ENCODE data around the gene GNAQ.

- TF ChIP-seq CTCF (conservative IDR thresholded peaks at IDR 0.05 in 1 of 2, IDR thresholded peaks at IDR 0.05 in 1 of 2; ENCODE audit: extremely low read depth in 1 of 2, insufficient read depth in 1 of 2, low read depth in 1 of 2, low read length in 2 of 2) (no peak), EZH2 (IDR thresholded peaks at IDR 0.05; ENCODE audit: borderline replicate concordance, low read length) (no peak)
These were observed 80.2 kb downstream of the GNAQ start for GRCh38 chr9:77951369-77951768.
